Daoy (cell line): ENCODE data around the gene EXOC2. TPM values are rescaled to one million over a fixed set of nuclear protein-coding genes. Genes with fewer than 3 reads are reported as not detected.
A peak's percentile ranks its signal among the peaks of the same experiment; 100 is the strongest.
"Not testable (repeated sequence)": the region's sequence is repeated elsewhere in the genome, so short reads cannot be mapped to it uniquely, and the experiment has no call there.

Experiments used
- DNase-seq: peaks from one replicate; pipeline ENCODE4 v3.0.0-alpha.2; 2015; ENCODE audit warnings: low read depth
- total RNA-seq: library from RNA; depleted of rRNA; stranded (reverse); fragments of >200 nt; shearing (Covaris generic); gene quantifications from 2 replicates; pipeline ENCODE4 v1.2.3, GENCODE V29; 2014

Gene EXOC2
- total RNA-seq, 1 experiment from 2014 or later = 46.2 TPM

- DNase-seq = no peak
Measured at GRCh38 chr6:635233-635632, 57.7 kb downstream of the EXOC2 start.

DNA sequence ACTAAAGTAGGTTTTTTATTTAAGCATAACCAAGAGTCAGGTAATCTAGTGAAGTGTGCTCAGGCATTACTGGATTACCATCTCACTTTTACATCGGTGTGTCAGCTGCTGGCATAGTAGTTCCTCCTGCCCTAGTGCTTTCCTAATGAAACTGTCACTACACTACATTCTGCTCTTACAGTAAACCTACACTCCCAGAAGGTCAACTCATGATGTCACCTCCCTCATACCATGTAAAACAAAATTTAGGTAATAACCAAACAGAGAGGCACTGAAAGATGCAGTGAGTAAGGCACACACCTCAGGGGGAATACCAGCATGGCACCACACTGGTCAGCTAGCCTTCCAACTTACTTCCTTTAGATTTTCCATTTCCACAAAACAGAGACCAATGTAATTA is 59.3 kb downstream of the EXOC2 start:
- no peak for DNase-seq

DNA sequence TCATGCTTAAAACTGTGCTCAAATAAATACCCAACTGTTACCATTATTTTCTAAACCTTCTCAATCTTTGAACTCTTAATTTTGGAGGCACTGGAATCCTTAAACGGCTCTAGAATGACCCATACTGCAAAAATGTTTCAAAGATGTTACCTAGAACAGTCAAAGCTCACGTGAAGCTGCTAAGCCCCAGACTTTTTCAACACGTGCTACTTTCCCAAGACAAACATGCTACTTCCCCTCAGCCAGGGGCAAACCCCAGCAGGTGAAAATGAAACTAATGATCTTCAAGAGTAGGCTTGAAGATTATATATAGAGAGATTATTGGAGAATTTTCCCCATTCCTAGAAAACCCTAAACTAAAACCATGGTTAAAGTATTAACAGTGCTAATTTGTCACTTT is 64.2 kb downstream of the EXOC2 start:
- DNase-seq = no peak

GRCh38 chr6:626236-626635 is 66.7 kb downstream of the EXOC2 start:
- DNase-seq = no peak

DNA sequence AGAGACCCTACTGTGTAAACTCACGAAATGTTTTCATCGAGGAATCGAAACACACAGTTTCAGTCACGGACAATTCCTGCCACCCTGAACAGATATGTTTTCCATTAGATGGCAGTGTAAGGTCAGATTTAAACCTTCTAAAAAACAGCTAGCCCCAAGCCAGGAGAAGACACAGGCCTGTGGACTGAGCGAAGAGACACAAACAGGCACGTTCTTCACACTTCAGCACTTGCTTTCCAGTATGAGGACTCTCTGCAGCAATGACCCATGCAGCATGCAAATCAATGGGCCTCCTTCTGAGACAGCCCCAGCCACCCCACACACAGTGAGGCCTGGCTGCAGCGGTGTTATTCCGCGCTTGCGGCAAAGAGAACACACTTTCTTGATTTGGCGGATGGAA is 68.0 kb downstream of the EXOC2 start:
- no peak for DNase-seq

DNA sequence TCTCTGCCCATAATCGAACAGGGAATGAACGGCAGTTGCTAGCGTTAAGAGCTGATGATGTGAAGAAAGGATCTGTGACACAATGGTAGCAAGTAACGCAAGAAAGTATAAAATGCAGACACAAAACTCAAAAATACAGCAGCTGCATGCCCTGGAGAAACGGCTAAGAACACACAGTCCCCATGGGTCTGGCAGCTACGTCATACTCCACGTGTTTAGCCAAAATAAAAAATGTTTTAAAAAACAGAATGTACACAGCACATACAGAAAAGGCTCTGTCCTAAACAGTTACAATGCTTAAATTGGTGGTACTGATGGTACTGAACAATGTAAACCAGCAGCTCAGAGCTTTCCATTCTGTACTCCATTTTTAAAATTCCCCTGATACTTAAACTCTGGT is 70.5 kb downstream of the EXOC2 start:
- DNase-seq = no peak

DNA sequence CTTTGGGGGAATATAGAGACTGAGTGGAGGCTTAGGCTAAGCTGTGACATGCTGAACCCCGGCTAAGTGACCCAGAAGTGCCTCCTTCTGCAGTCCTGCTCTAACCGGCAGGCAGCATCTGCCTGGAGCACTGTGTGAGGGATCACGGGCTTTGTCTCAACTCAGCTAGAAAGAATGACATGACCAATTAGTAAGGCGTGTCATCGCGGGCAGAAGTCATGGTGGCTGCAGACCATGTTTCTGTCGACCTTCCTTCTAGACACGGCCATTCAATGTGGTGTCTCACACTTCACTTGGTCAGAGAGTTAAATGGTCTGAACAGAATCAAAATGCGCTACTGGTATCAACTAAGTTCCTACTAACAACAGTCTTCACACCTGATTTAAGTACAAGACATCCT is 71.0 kb downstream of the EXOC2 start:
- no peak for DNase-seq

DNA sequence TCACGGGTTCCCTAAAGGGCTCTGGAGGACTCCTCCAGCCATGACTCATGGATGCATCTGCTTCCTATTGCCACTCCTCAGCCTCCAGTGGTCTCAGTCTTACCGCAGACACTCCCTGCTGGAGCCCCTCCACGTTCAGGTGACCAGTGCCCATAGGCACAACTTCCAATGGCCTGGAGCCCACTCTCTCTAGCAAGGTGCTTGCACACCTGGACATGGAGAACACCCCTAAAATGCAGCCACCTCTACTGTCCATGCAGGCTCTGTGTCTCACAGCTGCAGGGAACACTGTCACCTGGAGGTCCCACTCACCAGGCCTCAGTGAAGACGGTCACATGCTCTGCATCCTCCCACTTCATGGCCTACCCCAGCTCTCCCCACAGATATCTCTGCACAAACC is 72.0 kb downstream of the EXOC2 start:
- DNase-seq = no peak

DNA sequence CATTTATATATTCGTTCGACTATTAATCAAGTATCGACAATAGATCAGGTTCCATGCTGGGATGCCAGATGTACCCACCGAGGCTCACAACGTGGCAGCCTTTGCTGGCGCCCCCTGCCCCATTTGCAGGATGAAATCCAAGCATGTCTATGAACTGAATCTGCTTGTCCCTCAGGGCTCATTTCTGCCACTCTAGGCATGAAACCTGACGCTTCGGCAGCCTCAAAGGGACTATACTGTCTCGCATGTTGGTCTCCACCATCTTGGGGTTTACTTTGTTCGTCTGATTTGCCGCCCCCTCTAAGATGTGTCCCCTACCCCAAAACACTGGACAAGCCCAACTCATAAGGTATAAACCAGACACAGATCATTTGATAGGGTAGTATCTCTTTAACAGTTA is 72.8 kb downstream of the EXOC2 start:
- DNase-seq = no peak

DNA sequence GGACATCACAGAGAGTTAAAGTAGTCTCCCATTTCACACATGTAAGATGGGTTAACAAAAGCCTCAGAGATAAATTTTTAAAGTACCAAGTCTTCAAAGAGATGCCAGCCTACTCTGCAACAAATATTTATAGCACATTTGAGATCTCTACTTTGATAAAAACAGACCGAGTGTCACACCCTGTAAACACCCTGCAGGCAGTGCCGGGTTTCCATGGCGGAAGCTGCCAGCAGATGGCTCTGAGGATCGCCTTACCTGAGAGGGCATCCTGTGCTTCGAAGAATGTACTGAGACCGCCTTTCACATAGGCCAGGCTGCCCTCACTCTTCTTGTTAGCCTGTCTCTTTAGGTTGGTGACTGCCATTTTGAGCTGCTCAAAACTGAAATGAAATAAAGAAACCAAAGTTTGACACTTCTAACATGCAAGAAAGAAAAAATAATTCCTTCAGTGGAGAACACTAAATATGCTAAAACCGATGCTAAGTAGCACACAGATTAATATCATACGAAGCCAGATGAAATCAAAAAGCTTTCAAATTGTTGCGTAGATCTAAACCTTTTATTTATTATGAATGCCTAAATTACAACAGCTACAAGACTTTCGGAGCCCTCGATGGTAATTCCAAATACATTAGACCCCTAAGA is 75.4 kb downstream of the EXOC2 start:
- DNase-seq = no peak

DNA sequence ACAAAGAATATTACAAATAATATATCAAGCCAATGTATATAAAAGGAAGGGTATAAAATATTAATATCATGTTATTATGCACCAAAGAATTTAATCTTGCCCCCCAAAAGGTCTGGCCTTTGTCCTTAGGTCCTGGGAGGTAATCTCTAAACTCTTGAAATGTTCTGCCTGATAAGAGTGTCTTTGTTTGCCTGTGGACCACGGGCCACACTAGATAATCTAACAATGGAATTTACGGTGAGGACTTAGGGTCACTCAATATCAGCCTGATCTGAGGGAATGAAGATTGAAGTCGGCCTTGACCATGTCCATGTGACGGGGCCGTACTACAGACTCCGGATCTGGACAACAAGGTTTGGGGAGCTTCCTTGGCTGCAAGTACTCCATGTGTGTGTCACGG is 79.0 kb downstream of the EXOC2 start:
- no peak for DNase-seq

DNA sequence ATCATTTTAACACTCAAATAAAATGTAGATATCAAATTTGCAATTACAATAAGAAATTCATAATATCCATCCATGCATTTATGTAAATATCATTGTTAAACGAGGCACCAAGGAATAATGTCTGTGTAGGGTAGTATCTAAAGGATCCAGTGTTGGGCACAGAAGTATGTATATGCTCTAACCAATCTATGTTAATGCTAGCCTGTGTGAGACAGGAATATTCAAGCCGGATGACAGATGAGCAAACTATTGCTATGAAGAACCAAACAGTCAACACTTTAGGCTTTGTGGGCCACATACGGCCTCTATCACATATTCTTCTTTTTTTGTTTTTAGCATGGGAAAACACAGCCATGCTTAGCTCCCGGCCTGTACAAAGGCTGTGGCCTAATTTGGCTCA is 81.0 kb downstream of the EXOC2 start:
- no peak for DNase-seq

DNA sequence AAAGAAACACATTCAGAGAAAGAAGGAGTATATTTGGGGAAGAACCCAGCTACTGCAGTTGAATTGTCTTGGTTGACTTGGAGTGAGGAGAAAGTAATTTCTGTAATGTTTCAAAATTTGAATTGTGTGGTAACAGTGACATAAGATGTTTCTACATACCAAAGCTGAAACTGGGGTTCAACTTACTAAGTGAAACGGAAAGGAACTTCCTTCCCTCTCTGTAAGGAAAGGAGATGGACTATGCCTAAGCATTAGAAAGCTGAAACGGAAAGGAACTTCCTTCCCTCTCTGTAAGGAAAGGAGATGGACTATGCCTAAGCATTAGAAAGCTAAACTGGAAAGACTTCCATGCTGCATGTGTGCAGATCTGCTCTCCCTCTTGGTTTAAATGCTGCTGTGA is 82.1 kb downstream of the EXOC2 start:
- no peak for DNase-seq

DNA sequence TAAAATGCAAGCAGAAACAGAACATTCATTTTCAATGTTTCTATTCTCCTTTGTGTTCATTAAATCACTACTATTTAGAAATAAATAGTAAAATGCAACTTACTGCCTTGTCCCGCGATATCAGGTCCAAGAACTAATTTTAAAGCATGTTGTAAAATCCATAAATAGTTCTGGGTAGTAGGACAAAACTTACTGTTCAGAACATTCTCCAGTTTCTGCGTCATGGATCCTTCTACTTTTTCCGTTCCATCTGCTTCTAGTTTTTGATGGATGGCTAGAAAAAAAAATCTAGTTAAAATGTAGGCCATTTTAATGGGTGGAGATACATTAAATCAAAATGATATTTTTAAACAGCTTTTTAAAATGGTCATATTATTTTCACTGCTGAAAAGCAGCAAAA is 83.0 kb downstream of the EXOC2 start:
- no peak for DNase-seq

DNA sequence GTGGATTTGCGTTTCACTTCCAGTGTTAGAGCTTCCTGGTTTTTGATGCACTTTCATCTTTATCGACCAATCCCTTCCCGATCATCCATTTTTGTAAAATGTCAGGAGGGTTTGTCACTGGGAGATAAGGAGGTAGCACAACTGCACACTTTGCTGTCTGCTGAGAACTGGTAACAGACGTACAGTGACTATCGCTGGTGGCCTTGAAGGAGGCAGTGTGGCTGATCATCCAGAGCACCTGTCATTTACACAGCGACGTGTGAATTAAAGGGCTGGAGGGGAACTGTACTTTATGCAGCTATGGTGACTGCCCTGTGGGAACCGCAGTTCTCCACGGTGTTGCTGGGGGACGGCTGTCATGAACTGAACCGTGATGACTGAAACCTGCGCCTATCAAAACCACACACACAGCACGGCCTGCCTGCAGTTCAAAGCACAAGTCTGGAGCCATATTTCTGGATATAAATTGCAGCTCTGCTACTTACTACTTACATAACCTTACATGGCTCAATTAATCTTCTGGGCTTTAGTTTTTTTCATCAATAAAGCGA is 86.0 kb downstream of the EXOC2 start:
- no peak for DNase-seq

GRCh38 chr6:605895-606294 is 87.0 kb downstream of the EXOC2 start:
- not testable (repeated sequence) for DNase-seq

DNA sequence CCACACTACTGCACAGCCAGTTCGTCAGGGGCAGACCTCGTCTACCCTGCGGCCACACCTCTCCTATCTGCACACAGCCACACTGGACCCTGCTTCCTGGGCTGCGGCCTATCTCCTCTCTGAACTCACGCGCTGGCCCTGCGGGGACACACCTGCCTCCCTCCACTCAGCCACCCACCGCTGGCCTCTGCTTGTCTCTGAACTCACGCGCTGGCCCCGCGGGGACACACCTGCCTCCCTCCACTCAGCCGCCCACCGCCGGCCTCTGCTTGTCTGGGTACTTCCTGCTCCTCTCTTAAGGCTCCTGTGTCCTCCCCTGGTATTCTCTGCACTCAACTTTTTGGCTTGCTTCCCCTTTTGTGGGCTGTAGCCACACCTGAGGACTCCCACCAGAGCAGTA is 88.4 kb downstream of the EXOC2 start:
- no peak for DNase-seq

DNA sequence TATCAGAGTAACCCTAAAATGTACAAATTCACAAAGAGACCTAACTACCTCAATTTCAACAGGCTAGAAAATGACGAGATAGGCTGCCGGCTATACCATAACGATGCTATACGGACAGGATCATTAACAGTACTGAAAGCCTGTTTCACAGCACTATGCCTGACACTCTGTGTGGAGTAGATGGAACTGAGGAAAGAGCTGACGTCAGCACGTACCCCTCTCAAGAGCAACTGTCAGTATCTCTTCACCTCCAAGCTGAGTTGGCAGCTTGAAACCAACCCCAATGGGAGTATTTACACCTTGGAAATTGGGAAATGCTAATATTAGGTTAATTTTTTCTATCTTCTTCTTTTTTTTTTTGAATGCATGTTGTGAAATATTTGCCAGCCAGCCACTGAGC is 89.7 kb downstream of the EXOC2 start:
- no peak for DNase-seq

GRCh38 chr6:599576-600448 is 93.1 kb downstream of the EXOC2 start:
- no peak for DNase-seq

DNA sequence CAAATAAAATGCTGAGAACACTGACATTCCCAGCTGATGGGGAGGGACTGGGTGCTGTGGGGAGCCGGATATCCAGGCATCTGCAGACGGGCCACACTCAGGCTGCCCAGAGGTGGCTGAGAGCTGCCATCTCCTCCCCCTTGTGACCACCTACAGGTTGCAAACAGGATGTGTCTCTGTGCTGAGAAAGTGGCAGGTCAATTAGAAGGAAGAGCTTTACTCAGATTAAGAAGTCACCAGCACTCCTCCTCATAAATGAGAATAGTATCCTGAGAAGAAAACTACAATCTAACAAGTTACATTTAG is 99.1 kb downstream of the EXOC2 start:
- DNase-seq = no peak

GRCh38 chr6:593139-593906 is 99.6 kb downstream of the EXOC2 start:
- DNase-seq = peak; percentile 51

- DNase-seq = no peak
Measured at GRCh38 chr6:589090-589489, 103.8 kb downstream of the EXOC2 start.

GRCh38 chr6:586553-586952 is 106.4 kb downstream of the EXOC2 start:
- DNase-seq = no peak
